AG04450 (cell line): ENCODE measurements around the gene TMEM129. TPM values are rescaled to one million over a fixed set of nuclear protein-coding genes. Genes with fewer than 3 reads are reported as not detected.

ENCODE experiments used
- CTCF ChIA-PET: fragments of 300-600, 350-600 bp; formaldehyde crosslinking; extraction: SDS; loops from one replicate; lab custom pipeline; 2022; ENCODE audit warnings: antibody characterized with exemption, inconsistent platforms; lab: Charles Lee
- POLR2A ChIA-PET: fragments of 350-600 bp; formaldehyde crosslinking; extraction: SDS; loops from one replicate; lab custom pipeline; 2021; ENCODE audit warnings: antibody characterized with exemption, inconsistent platforms; lab: Yijun Ruan, JAX
- DNase-seq: peaks from one replicate; pipeline ENCODE4 v3.0.0-alpha.2; 2011; ENCODE audit warnings: low read depth, low spot score
- H3K27ac ChIP-seq: one replicate; pipeline ENCODE4 v1.5.1; 2012; ENCODE audit warnings: low read depth, low read length, control low read depth
- H3K27me3 ChIP-seq: one replicate; pipeline ENCODE4 v1.6.0; 2012; ENCODE audit warnings: low read length; ENCODE audit not compliant: control insufficient read depth, insufficient read depth
- H3K4me3 ChIP-seq: 2 replicates; pipeline ENCODE4 v1.5.1; 2011; ENCODE audit warnings: mild to moderate bottlenecking, low read depth, low read length, control low read depth
- H3K9me3 ChIP-seq: 2 replicates; pipeline ENCODE4 v1.5.1; 2012; ENCODE audit warnings: low read length; ENCODE audit not compliant: control insufficient read depth, insufficient read depth
- CTCF ChIP-seq: IDR thresholded peaks from 2 replicates; pipeline ENCODE4 v1.5.1; 2011; ENCODE audit warnings: low read depth, low read length, control low read depth, inconsistent platforms
- polyA plus RNA-seq: library from polyadenylated mRNA; depleted of rRNA; stranded (reverse); fragments of >200 nt; gene quantifications from 2 replicates; pipeline ENCODE4 v1.2.3, GENCODE V29; 2011

Gene TMEM129
- polyA plus RNA-seq, 1 experiment = 13.1 TPM

DNA sequence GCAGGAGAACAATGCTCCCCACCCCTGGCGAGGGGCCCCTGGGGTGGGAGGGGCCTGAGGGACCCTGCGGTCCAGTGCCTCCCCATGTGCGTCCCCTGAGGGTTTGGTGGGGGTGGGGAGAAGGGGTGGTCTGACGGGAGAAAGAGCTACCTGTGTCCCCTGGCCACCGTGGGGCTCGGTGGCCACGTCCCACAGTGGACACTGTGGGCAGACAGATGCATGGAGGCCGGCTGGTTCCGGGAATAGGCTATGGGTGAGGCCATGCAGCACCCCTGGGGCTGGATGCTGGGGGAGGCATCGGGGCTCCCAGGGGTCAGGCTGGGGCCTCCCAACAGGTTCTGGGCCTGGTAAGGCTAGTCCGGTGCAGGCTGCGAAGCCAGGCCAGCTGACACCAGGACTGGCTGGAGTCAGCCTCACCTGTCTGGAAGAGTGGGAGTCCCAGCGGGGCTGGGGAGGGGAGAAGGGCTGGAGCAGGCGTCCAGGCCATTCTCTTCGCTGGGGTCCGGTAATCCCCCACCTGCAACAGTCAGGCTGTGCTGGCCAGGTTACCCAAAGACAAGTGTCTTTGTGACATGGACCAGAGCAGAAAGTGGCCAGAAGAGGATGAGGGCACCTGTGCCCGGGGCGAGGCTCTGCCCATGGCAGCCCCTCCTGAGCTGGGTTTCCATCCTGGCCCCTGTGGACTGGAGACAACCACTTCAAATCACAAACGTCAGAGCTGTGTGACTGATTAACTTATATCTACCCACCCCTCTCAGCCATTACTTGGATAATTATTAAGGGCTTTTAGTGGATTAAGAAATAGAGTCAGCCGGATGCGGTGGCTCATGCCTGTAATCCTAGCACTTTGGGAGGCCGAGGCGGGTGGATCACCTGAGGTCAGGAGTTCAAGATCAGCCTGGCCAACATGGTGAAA, 35.6 kb downstream of the TMEM129 start:
- H3K27ac ChIP-seq = no peak overlapping the region
- H3K4me3 ChIP-seq = no peak overlapping the region
- POLR2A ChIA-PET = no interaction called here
- CTCF ChIA-PET = no interaction called here
- TF ChIP-seq CTCF = no peak
- no peak for DNase-seq
- H3K27me3 ChIP-seq = no peaks in the 10 kb centered on the region
- no peaks in the 10 kb centered on the region; the same call in 1 of the 2 replicates for H3K9me3 ChIP-seq

- CTCF ChIA-PET = no interaction called here
Measured at GRCh38 chr4:1684506-1685234, 36.5 kb downstream of the TMEM129 start.

GRCh38 chr4:1683736-1684505, 37.2 kb downstream of the TMEM129 start, which contains the start of gene FAM53A:
Gene FAM53A, minus strand, starts transcription at chr4:1684313. Its CDS starts 15,572 bp downstream, at chr4:1668741.
- peak within 1 kb of the TSS; percentile 62 for H3K4me3 ChIP-seq
- ChIA-PET POLR2A (no interaction called here), CTCF (interaction anchor here (2.3 kb wide), 1 partner anchor 9 kb away, joined by 11 read pairs; no protein-coding TSS in a partner anchor)
- H3K9me3 ChIP-seq = no peaks in the 10 kb centered on the region; the same call in 1 of the 2 replicates
- peak within 1 kb of the TSS; percentile 71 for H3K27ac ChIP-seq
- DNase-seq = peak; percentile 41
- H3K27me3 ChIP-seq = no peaks in the 10 kb centered on the region
- TF ChIP-seq CTCF = no peak

More at GRCh38 chr4:1684506-1685234, 36.5 kb downstream of the TMEM129 start:
- POLR2A ChIA-PET = no interaction called here
- no peaks in the 10 kb centered on the region for H3K27me3 ChIP-seq
- no peak for DNase-seq
- no peak overlapping the region for H3K27ac ChIP-seq
- H3K4me3 ChIP-seq = peak overlapping the region; percentile 56
- no peak for TF ChIP-seq CTCF
- no peaks in the 10 kb centered on the region; the same call in 1 of the 2 replicates for H3K9me3 ChIP-seq

- peak overlapping the region; percentile 71 for H3K27ac ChIP-seq
- peak overlapping the region; percentile 62 for H3K4me3 ChIP-seq
- ChIA-PET CTCF (interaction anchor here (0.6 to 2.3 kb wide), 2 partner anchors 10 to 43 kb away, joined by 3 to 11 read pairs; no protein-coding TSS in a partner anchor), POLR2A (no interaction called here)
- DNase-seq = peak; percentile 69
- no peaks in the 10 kb centered on the region for H3K27me3 ChIP-seq
- no peaks in the 10 kb centered on the region; the same call in 1 of the 2 replicates for H3K9me3 ChIP-seq
- no peak for TF ChIP-seq CTCF
Measured at GRCh38 chr4:1683261-1683735, 37.8 kb downstream of the TMEM129 start.
